Stromal cell of bone marrow (primary cell): ENCODE data around the gene KIF20B.
"Not testable (repeated sequence)": the region's sequence is repeated elsewhere in the genome, so short reads cannot be mapped to it uniquely, and the experiment has no call there.

ENCODE experiments used
- DNase-seq: peaks from one replicate; pipeline ENCODE4 v3.0.0-alpha.2; 2012; ENCODE audit warnings: low read depth

KIF20B gene

GRCh38 chr10:89692416-89692815 is 9.0 kb upstream of the KIF20B start:
- DNase-seq, result no peak

GRCh38 chr10:89693176-89693575 is 8.2 kb upstream of the KIF20B start:
- no peak for DNase-seq

- DNase-seq, result no peak
Measured at GRCh38 chr10:89695307-89695706, 6.1 kb upstream of the KIF20B start.

GRCh38 chr10:89697946-89698345 is 3.4 kb upstream of the KIF20B start:
- DNase-seq, result no peak

GRCh38 chr10:89699581-89700064 is 1.8 kb upstream of the KIF20B start:
- DNase-seq, result no peak

- DNase-seq, result no peak
Measured at GRCh38 chr10:89700923-89701241, 508 bp upstream of the KIF20B start.

- no peak for DNase-seq
Measured at GRCh38 chr10:89702121-89702480, 711 bp downstream of the KIF20B start.

GRCh38 chr10:89705466-89705865 is 4.1 kb downstream of the KIF20B start:
- no peak for DNase-seq

GRCh38 chr10:89706011-89706410 is 4.6 kb downstream of the KIF20B start:
- DNase-seq, result no peak

GRCh38 chr10:89707372-89707771 is 6.0 kb downstream of the KIF20B start:
- no peak for DNase-seq

- DNase-seq, result no peak
Measured at GRCh38 chr10:89710753-89711152, 9.4 kb downstream of the KIF20B start.

GRCh38 chr10:89734616-89735015 is 33.2 kb downstream of the KIF20B start:
- no peak for DNase-seq

GRCh38 chr10:89738551-89739209 is 37.3 kb downstream of the KIF20B start:
- no peak for DNase-seq

GRCh38 chr10:89741126-89741762 is 39.9 kb downstream of the KIF20B start:
- no peak for DNase-seq

- no peak for DNase-seq
Measured at GRCh38 chr10:89744026-89744425, 42.6 kb downstream of the KIF20B start.

GRCh38 chr10:89745903-89746302 is 44.5 kb downstream of the KIF20B start:
- no peak for DNase-seq

GRCh38 chr10:89750441-89750840 is 49.1 kb downstream of the KIF20B start:
- no peak for DNase-seq

- no peak for DNase-seq
Measured at GRCh38 chr10:89755374-89755773, 54.0 kb downstream of the KIF20B start.

GRCh38 chr10:89759531-89759930 is 58.1 kb downstream of the KIF20B start:
- no peak for DNase-seq

- not testable (repeated sequence) for DNase-seq
Measured at GRCh38 chr10:89763671-89764070, 62.3 kb downstream of the KIF20B start.

- DNase-seq, result no peak
Measured at GRCh38 chr10:89771684-89772083, 70.3 kb downstream of the KIF20B start.

GRCh38 chr10:89773081-89773480 is 71.7 kb downstream of the KIF20B start:
- no peak for DNase-seq

- DNase-seq, result no peak
Measured at GRCh38 chr10:89776665-89777064, 75.3 kb downstream of the KIF20B start.

- no peak for DNase-seq
Measured at GRCh38 chr10:89782470-89782869, 81.1 kb downstream of the KIF20B start.
